T-cell (primary cell): ENCODE results near the gene PIKFYVE. TPM values are rescaled to one million over a fixed set of nuclear protein-coding genes. Genes with fewer than 3 reads are reported as not detected.
A peak's percentile ranks its signal among the peaks of the same experiment; 100 is the strongest.

Experiments
- ATAC-seq, 4 experiments: fragments of 200-7000 bp in 3 of 4; fragments of 150-1000 bp in 1 of 4; cut with Tn5 transposase; replicated peaks in 1 of 4; 1 replicate in 3 of 4; 2 replicates in 1 of 4; pipeline ENCODE4 v1.10.0; 2021; ENCODE audit warnings: moderate library complexity in 3 of 4, mild to moderate bottlenecking in 2 of 4, moderate number of reproducible peaks in 1 of 4
- CTCF ChIA-PET, 2 donors: fragments of 300-600 bp; sonication (Branson Sonifier 250); formaldehyde crosslinking; loops; one replicate each; lab custom pipeline; 2022; ENCODE audit warnings: antibody characterized with exemption in 2 of 2; lab: Charles Lee
- POLR2A ChIA-PET, 2 donors: fragments of 300-600 bp; sonication (Branson Sonifier 250); formaldehyde crosslinking; loops; one replicate each; lab custom pipeline; 2022; ENCODE audit warnings: antibody characterized with exemption in 2 of 2; lab: Charles Lee
- DNase-seq, 35 experiments: peaks; one replicate each; pipeline versions ENCODE4 v3.0.0 to v3.0.0-alpha.2; 2013 to 2023
- H3K27ac ChIP-seq: one replicate; pipeline ENCODE4 v1.5.1; 2013; ENCODE audit warnings: low read length
- H3K27me3 ChIP-seq, 2 experiments: replicated peaks in 1 of 2; 1 replicate in 1 of 2; 2 replicates in 1 of 2; pipeline versions ENCODE4 v1.6.1 to v1.7.0; 2013; ENCODE audit warnings: low read length in 1 of 2, mixed read lengths in 1 of 2; ENCODE audit not compliant: control insufficient read depth in 2 of 2, insufficient read depth in 2 of 2; ENCODE audit errors: extremely low read depth in 1 of 2
- H3K36me3 ChIP-seq, 2 donors: 1 replicate in 1 of 2; 2 replicates in 1 of 2; pipeline versions ENCODE4 v1.6.1 to v1.7.0; 2013; ENCODE audit warnings: low read length in 1 of 2; ENCODE audit not compliant: control insufficient read depth in 2 of 2, insufficient read depth in 1 of 2; ENCODE audit errors: extremely low read depth in 1 of 2
- H3K4me1 ChIP-seq, 2 experiments: 1 replicate in 1 of 2; 2 replicates in 1 of 2; pipeline versions ENCODE4 v1.6.1 to v1.7.0; 2013; ENCODE audit warnings: low read length in 2 of 2, mixed read lengths in 1 of 2; ENCODE audit not compliant: insufficient read depth in 2 of 2, control insufficient read depth in 1 of 2; ENCODE audit errors: extremely low read depth in 1 of 2
- H3K4me3 ChIP-seq, 2 donors: 1 replicate in 1 of 2; 2 replicates in 1 of 2; pipeline versions ENCODE4 v1.5.1 to v1.7.0; 2013; ENCODE audit warnings: mild to moderate bottlenecking in 2 of 2, low read length in 1 of 2, moderate library complexity in 1 of 2; ENCODE audit not compliant: control insufficient read depth in 1 of 2; ENCODE audit errors: extremely low read depth in 1 of 2
- H3K9me3 ChIP-seq: 2 replicates; pipeline ENCODE4 v1.7.0; 2013
- H3K27ac Mint-ChIP-seq, 2 donors: one replicate each; pipeline ENCODE4 v1.8.0; 2020 to 2021; ENCODE audit warnings: mild to moderate bottlenecking in 2 of 2, mixed read lengths in 2 of 2
- H3K27me3 Mint-ChIP-seq, 2 donors: one replicate each; pipeline ENCODE4 v1.8.0; 2021 to 2022; ENCODE audit warnings: mixed read lengths in 2 of 2
- H3K36me3 Mint-ChIP-seq: one replicate; pipeline ENCODE4 v1.8.0; 2021; ENCODE audit warnings: mixed read lengths
- H3K4me1 Mint-ChIP-seq, 3 donors: one replicate each; pipeline ENCODE4 v1.8.0; 2020 to 2022; ENCODE audit warnings: mixed read lengths in 3 of 3, mild to moderate bottlenecking in 1 of 3
- H3K4me3 Mint-ChIP-seq, 3 donors: one replicate each; pipeline ENCODE4 v1.8.0; 2020 to 2022; ENCODE audit warnings: mild to moderate bottlenecking in 3 of 3, mixed read lengths in 3 of 3, moderate library complexity in 3 of 3
- H3K9me3 Mint-ChIP-seq, 3 donors: one replicate each; pipeline ENCODE4 v1.8.0; 2020 to 2022; ENCODE audit warnings: mixed read lengths in 3 of 3
- WGBS: methylation state at CpG from one replicate; pipeline ENCODE4 v1.1.5; 2013; ENCODE audit warnings: missing lambda C conversion rate; ENCODE audit not compliant: insufficient coverage; 5-methylcytosine and 5-hydroxymethylcytosine counted together
- total RNA-seq, 35 experiments: library from RNA in 6 of 35; stranded (reverse) in 6 of 35; fragments of 120-200 nt in 1 of 35; gene quantifications; one replicate each; pipeline versions ENCODE4 v1.2.1 to v1.2.4 and lab custom pipeline; 2013 to 2026

Gene PIKFYVE
- total RNA-seq, 5 donors from 2014 or later (not counting 1 experiment from before 2014, with no cell fraction given), result 35.3 to 42.6 (median 38.6) TPM

DNA sequence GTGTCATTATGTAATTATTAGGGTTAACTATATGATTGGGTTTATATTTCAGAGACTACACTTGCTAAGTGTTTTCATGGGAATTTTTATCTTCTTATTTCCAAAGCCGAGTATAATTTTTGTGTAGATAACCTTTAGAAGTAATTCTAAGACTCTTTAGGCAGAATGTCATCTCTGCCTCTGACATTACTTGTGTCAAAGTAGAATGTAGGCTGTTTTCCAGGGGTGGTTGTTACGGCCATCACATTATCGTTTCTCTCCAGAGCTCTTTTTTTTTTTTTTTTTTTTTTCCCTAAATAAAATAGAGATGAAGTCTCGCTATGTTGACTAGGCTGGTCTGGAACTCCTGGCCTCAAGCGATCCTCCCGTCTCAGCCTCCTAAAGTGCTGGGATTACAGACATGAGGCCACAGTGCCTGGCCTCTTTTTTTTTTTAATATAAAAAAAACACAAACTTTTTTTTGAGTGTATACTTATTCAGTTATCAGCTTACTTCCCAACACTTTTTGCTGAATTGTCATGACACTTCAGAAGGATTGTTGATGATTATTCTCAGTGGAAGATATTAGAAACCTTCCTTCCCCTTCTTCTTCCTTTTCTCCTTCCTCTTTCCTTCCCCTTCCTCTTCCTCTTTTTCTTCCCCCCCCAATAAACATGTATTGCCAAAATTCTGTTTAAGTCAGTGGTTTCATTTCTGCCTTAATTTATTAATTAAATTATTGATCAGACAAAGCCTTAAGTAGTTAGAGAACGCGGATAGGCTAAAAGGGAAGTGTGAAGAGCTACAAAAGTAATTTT lies 2.3 kb downstream of the PIKFYVE start:
- peaks cover 16% of the 10 kb centered on the region for H3K36me3 Mint-ChIP-seq
- H3K9me3 Mint-ChIP-seq, result no peaks in the 10 kb centered on the region
- no peak for DNase-seq
- WGBS, result 100% methylated on average over 1 of the region's 8 CpGs
- CTCF ChIA-PET, result interaction anchor here (0.6 to 6.7 kb wide), 14 partner anchors 10 to 1807 kb away, joined by 3 to 53 read pairs (median 4); partner anchors contain the start of genes IDH1 (in 2 of the 2) and PLEKHM3 (in 1 of the 2)
- ATAC-seq, result no peak
- peaks cover 0 to 12% of the 10 kb centered on the region in 2 donors for H3K36me3 ChIP-seq
- H3K27ac ChIP-seq, result no peak overlapping the region
- peaks cover 57 to 65% (median 61%) of the 10 kb centered on the region in 3 donors for H3K4me1 Mint-ChIP-seq
- no peak overlapping the region for H3K4me3 ChIP-seq
- POLR2A ChIA-PET, result interaction anchor here (0.5 to 1.7 kb wide), 7 partner anchors 8 to 1861 kb away, joined by 3 to 5 read pairs (median 4); no protein-coding TSS in a partner anchor
- peaks cover 13 to 30% of the 10 kb centered on the region in 2 experiments for H3K4me1 ChIP-seq
- no peaks in the 10 kb centered on the region for H3K9me3 ChIP-seq
- H3K4me3 Mint-ChIP-seq, result peak overlapping the region; percentile 92 to 95 (median 94)
- H3K27me3 Mint-ChIP-seq, result no peaks in the 10 kb centered on the region
- H3K27ac Mint-ChIP-seq, result peak overlapping the region; percentile 76 to 77
- H3K27me3 ChIP-seq, result no peaks in the 10 kb centered on the region

GRCh38 chr2:208269091-208269490 lies 3.0 kb downstream of the PIKFYVE start:
- ATAC-seq (no peak), DNase-seq (peak in 5 of 35 experiments; percentile 2 to 23 (median 14))
- CTCF ChIA-PET, result interaction anchor here (0.6 to 6.7 kb wide), 7 partner anchors 9 to 1488 kb away, joined by 3 to 53 read pairs (median 3); partner anchors contain the start of genes IDH1 (in 2 of the 2) and PLEKHM3 (in 1 of the 2)
- H3K9me3 ChIP-seq, result no peaks in the 10 kb centered on the region
- H3K4me1 Mint-ChIP-seq, result peaks cover 63 to 68% (median 63%) of the 10 kb centered on the region in 3 donors
- no peaks in the 10 kb centered on the region for H3K9me3 Mint-ChIP-seq
- H3K27me3 ChIP-seq, result no peaks in the 10 kb centered on the region
- H3K4me3 ChIP-seq, result no peak overlapping the region
- H3K4me3 Mint-ChIP-seq, result peak overlapping the region in 2 of 3 donors; percentile 25
- H3K4me1 ChIP-seq, result peaks cover 13 to 30% of the 10 kb centered on the region in 2 experiments
- peak overlapping the region in 1 of 2 donors; percentile 34 for H3K27ac Mint-ChIP-seq
- POLR2A ChIA-PET, result interaction anchor here in 1 of 2 donors (0.5 to 1.0 kb wide), 4 partner anchors 12 to 1860 kb away, joined by 3 to 4 read pairs (median 4); no protein-coding TSS in a partner anchor
- H3K27me3 Mint-ChIP-seq, result no peaks in the 10 kb centered on the region
- peaks cover 2 to 20% of the 10 kb centered on the region in 2 donors for H3K36me3 ChIP-seq
- 100% methylated on average over 1 of the region's 2 CpGs for WGBS
- H3K36me3 Mint-ChIP-seq, result peaks cover 23% of the 10 kb centered on the region
- H3K27ac ChIP-seq, result no peak overlapping the region

- CTCF ChIA-PET, result interaction anchor here in 1 of 2 donors (0.7 to 1.1 kb wide), 2 partner anchors 10 to 21 kb away, joined by 3 to 4 read pairs; no protein-coding TSS in a partner anchor
These were observed 8.7 kb downstream of the PIKFYVE start for GRCh38 chr2:208274748-208275147.

GRCh38 chr2:208278549-208278948 lies 12.5 kb downstream of the PIKFYVE start:
- peaks cover 43 to 50% (median 46%) of the 10 kb centered on the region in 3 donors for H3K4me1 Mint-ChIP-seq
- ChIA-PET POLR2A (interaction anchor here in 1 of 2 donors (0.6 kb wide), 1 partner anchor 20 kb away, joined by 3 read pairs; no protein-coding TSS in a partner anchor), CTCF (interaction anchor here in 1 of 2 donors (1.1 kb wide), 1 partner anchor 10 kb away, joined by 3 read pairs; no protein-coding TSS in a partner anchor)
- peaks cover 83% of the 10 kb centered on the region for H3K36me3 Mint-ChIP-seq
- no CpG with 5 or more reads among the region's 2 CpGs for WGBS
- peaks cover 6 to 93% of the 10 kb centered on the region in 2 donors for H3K36me3 ChIP-seq
- ATAC-seq (no peak), DNase-seq (no peak)
- H3K4me3 ChIP-seq, result no peak overlapping the region
- no peaks in the 10 kb centered on the region for H3K27me3 Mint-ChIP-seq
- no peaks in the 10 kb centered on the region for H3K9me3 ChIP-seq
- H3K4me1 ChIP-seq, result no peaks in the 10 kb centered on the region
- H3K27me3 ChIP-seq, result no peaks in the 10 kb centered on the region
- peaks cover 0 to 5% (median 2%) of the 10 kb centered on the region in 3 donors for H3K9me3 Mint-ChIP-seq
- no peak overlapping the region for H3K27ac ChIP-seq
- H3K4me3 Mint-ChIP-seq, result no peak overlapping the region
- no peak overlapping the region for H3K27ac Mint-ChIP-seq

More at GRCh38 chr2:208274748-208275147, 8.7 kb downstream of the PIKFYVE start:
- Histone ChIP-seq H3K4me3 (no peak overlapping the region), H3K9me3 (no peaks in the 10 kb centered on the region), H3K36me3 (peaks cover 6 to 74% of the 10 kb centered on the region in 2 donors), H3K27ac (no peak overlapping the region), H3K4me1 (peaks cover 0 to under 1% of the 10 kb centered on the region in 2 experiments), H3K27me3 (no peaks in the 10 kb centered on the region)
- POLR2A ChIA-PET, result no interaction called here
- no peak for ATAC-seq
- H3K9me3 Mint-ChIP-seq, result peaks cover 0 to 5% (median 2%) of the 10 kb centered on the region in 3 donors
- H3K27me3 Mint-ChIP-seq, result no peaks in the 10 kb centered on the region
- no peak overlapping the region for H3K27ac Mint-ChIP-seq
- no peak overlapping the region for H3K4me3 Mint-ChIP-seq
- H3K4me1 Mint-ChIP-seq, result peaks cover 37 to 45% (median 41%) of the 10 kb centered on the region in 3 donors
- peaks cover 77% of the 10 kb centered on the region for H3K36me3 Mint-ChIP-seq
- no peak for DNase-seq

- DNase-seq (no peak), ATAC-seq (no peak)
- H3K9me3 ChIP-seq, result no peaks in the 10 kb centered on the region
- peaks cover 79% of the 10 kb centered on the region for H3K36me3 Mint-ChIP-seq
- no CpG with 5 or more reads among the region's 2 CpGs for WGBS
- no peaks in the 10 kb centered on the region for H3K4me1 ChIP-seq
- H3K9me3 Mint-ChIP-seq, result peaks cover 0 to 5% (median 2%) of the 10 kb centered on the region in 3 donors
- H3K4me1 Mint-ChIP-seq, result peaks cover 38 to 43% (median 39%) of the 10 kb centered on the region in 3 donors
- H3K27me3 ChIP-seq, result no peaks in the 10 kb centered on the region
- H3K4me3 ChIP-seq, result no peak overlapping the region
- H3K27ac ChIP-seq, result no peak overlapping the region
- POLR2A ChIA-PET, result no interaction called here
- CTCF ChIA-PET, result interaction anchor here in 1 of 2 donors (0.6 kb wide), 1 partner anchor 97 kb away, joined by 4 read pairs; no protein-coding TSS in a partner anchor
- no peaks in the 10 kb centered on the region for H3K27me3 Mint-ChIP-seq
- no peak overlapping the region for H3K27ac Mint-ChIP-seq
- H3K4me3 Mint-ChIP-seq, result no peak overlapping the region
- H3K36me3 ChIP-seq, result peaks cover 3 to 88% of the 10 kb centered on the region in 2 donors
These were observed 13.2 kb downstream of the PIKFYVE start for GRCh38 chr2:208279236-208279635.

DNA sequence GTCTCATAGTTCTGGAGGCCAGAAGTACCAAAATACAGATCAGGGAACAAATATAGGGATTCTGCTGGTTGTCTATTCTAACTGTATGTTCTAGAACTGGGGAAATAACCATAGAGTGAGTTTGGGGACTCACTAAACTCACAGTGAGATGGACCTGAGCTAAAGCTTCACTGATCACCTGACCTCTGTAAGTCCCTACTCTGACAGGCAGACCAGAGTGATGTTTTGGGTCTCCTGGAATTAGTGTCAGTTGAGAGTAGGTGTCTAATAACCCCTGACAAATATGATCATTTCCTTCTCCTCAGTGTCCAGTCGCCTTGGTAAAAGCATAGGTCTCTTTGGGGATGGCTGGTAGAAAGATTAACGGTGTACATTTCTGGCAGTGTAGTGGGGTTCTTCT lies 14.2 kb downstream of the PIKFYVE start:
- no peak overlapping the region for H3K27ac ChIP-seq
- H3K9me3 Mint-ChIP-seq, result peaks cover 0 to 5% (median 2%) of the 10 kb centered on the region in 3 donors
- no peak overlapping the region for H3K4me3 Mint-ChIP-seq
- DNase-seq (no peak), ATAC-seq (no peak)
- ChIA-PET POLR2A (interaction anchor here in 1 of 2 donors (0.7 kb wide), 1 partner anchor 12 kb away, joined by 4 read pairs; no protein-coding TSS in a partner anchor), CTCF (no interaction called here)
- peaks cover 70% of the 10 kb centered on the region for H3K36me3 Mint-ChIP-seq
- H3K27me3 Mint-ChIP-seq, result no peaks in the 10 kb centered on the region
- no peaks in the 10 kb centered on the region for H3K27me3 ChIP-seq
- H3K36me3 ChIP-seq, result peaks cover 5 to 81% of the 10 kb centered on the region in 2 donors
- no peaks in the 10 kb centered on the region for H3K4me1 ChIP-seq
- H3K4me1 Mint-ChIP-seq, result peaks cover 32 to 36% (median 33%) of the 10 kb centered on the region in 3 donors
- no peak overlapping the region for H3K27ac Mint-ChIP-seq
- H3K4me3 ChIP-seq, result no peak overlapping the region
- no peaks in the 10 kb centered on the region for H3K9me3 ChIP-seq
- WGBS, result no CpG with 5 or more reads among the region's 2 CpGs
